Superior temporal gyrus (tissue), 1 donor: ENCODE measurements around the gene MRPL57.
"Not testable (repeated sequence)": the region's sequence is repeated elsewhere in the genome, so short reads cannot be mapped to it uniquely, and the experiment has no call there.

Experiments
- DNase-seq: peaks from one replicate; pipeline ENCODE4 v3.0.0-alpha.2; 2016; ENCODE audit errors: extremely low spot score

Gene MRPL57

GRCh38 chr13:21176215-21176981 is at the start of gene MRPL57, which contains the start of gene SKA3:
MRPL57 (plus strand) TSS chr13:21176658; CDS start chr13:21176917, 259 bp downstream.
SKA3 (minus strand) TSS chr13:21176552; CDS start chr13:21176477, 75 bp downstream.
- peak; percentile 92 for DNase-seq

- no peak for DNase-seq
Measured at GRCh38 chr13:21130116-21130515, 46.3 kb upstream of the MRPL57 start.

GRCh38 chr13:21133077-21133476 is 43.4 kb upstream of the MRPL57 start:
- DNase-seq, result no peak

GRCh38 chr13:21134475-21134874 is 42.0 kb upstream of the MRPL57 start:
- DNase-seq, result no peak

- DNase-seq, result not testable (repeated sequence)
Measured at GRCh38 chr13:21135833-21136232, 40.6 kb upstream of the MRPL57 start.

- no peak for DNase-seq
Measured at GRCh38 chr13:21137696-21138095, 38.8 kb upstream of the MRPL57 start.

GRCh38 chr13:21138561-21138960 is 37.9 kb upstream of the MRPL57 start:
- DNase-seq, result no peak

GRCh38 chr13:21139374-21139773 is 37.1 kb upstream of the MRPL57 start:
- no peak for DNase-seq

- DNase-seq, result no peak
Measured at GRCh38 chr13:21142766-21143165, 33.7 kb upstream of the MRPL57 start.

GRCh38 chr13:21147827-21148226 is 28.6 kb upstream of the MRPL57 start:
- DNase-seq, result no peak

GRCh38 chr13:21148557-21149258 is 27.8 kb upstream of the MRPL57 start:
- no peak for DNase-seq

GRCh38 chr13:21149568-21149967 is 26.9 kb upstream of the MRPL57 start:
- DNase-seq, result no peak

GRCh38 chr13:21150013-21150412 is 26.4 kb upstream of the MRPL57 start:
- no peak for DNase-seq

- no peak for DNase-seq
Measured at GRCh38 chr13:21152251-21152899, 24.1 kb upstream of the MRPL57 start.

- DNase-seq, result no peak
Measured at GRCh38 chr13:21164631-21165030, 11.8 kb upstream of the MRPL57 start.

GRCh38 chr13:21165606-21166005 is 10.9 kb upstream of the MRPL57 start:
- DNase-seq, result not testable (repeated sequence)

- no peak for DNase-seq
Measured at GRCh38 chr13:21171420-21171819, 5.0 kb upstream of the MRPL57 start.

GRCh38 chr13:21173767-21174166 is 2.7 kb upstream of the MRPL57 start:
- DNase-seq, result not testable (repeated sequence)

GRCh38 chr13:21175656-21176214 is 723 bp upstream of the MRPL57 start:
- DNase-seq, result peak; percentile 21

GRCh38 chr13:21176982-21177284 is 475 bp downstream of the MRPL57 start:
- DNase-seq, result no peak

- no peak for DNase-seq
Measured at GRCh38 chr13:21181671-21182070, 5.2 kb downstream of the MRPL57 start.

- DNase-seq, result not testable (repeated sequence)
Measured at GRCh38 chr13:21186410-21186809, 10.0 kb downstream of the MRPL57 start.
